ENCODE results near the gene ABCG1. TPM values are rescaled to one million over a fixed set of nuclear protein-coding genes. Genes with fewer than 3 reads are reported as not detected.

The ABCG1 gene
- total RNA-seq, 1 donor from 2014 or later, result 20.9 TPM

DNA sequence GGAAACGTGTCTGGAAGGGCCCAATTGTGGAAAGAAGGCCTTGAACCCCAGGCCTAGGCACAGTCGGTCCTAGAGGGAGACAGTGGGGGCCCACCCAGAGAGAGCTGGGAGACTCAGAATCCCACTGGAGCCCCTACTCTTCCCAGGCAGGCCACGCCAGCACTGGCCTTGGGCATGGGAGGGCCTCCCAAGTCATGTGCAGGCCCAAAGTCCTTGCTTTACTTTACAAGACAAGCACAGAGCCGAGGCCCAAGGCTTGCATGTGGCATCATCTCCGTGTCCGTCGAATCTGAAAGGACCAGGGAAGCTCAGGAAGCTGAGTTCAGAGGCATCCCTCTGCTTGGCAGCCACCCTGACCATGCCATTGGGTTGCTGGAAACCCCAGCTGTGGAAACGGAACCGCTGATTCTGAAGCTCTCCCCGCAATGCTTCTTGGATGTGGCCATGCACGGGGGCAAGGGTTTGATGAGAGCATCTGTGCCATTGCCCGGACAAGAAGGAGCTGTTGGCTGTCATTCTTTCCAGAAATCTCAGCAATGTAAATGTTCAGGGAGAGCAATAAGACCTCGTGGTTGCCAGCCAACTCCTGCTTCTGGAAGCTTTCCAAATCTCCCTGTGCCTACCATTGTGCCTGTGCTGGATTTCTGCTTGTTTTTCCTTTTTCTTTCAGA lies 32.8 kb downstream of the ABCG1 start:
- DNase-seq, result peak; percentile 91

DNA sequence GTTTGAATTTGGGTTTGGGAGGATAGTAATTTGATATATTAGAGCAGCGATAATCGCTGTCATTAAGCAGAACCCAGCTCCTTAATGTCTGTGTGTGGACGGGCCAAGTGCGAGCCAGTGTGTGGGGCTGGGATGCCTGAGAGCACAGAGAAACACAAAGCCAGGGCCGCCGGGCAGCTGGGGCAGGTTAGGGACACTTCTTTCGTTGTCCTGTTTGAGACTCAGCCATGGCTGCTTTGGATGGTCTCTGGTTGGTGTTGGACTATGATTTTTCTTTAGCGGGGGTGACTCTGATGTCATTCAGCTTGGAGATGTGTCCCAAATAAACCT lies 33.4 kb downstream of the ABCG1 start:
- DNase-seq, result no peak

DNA sequence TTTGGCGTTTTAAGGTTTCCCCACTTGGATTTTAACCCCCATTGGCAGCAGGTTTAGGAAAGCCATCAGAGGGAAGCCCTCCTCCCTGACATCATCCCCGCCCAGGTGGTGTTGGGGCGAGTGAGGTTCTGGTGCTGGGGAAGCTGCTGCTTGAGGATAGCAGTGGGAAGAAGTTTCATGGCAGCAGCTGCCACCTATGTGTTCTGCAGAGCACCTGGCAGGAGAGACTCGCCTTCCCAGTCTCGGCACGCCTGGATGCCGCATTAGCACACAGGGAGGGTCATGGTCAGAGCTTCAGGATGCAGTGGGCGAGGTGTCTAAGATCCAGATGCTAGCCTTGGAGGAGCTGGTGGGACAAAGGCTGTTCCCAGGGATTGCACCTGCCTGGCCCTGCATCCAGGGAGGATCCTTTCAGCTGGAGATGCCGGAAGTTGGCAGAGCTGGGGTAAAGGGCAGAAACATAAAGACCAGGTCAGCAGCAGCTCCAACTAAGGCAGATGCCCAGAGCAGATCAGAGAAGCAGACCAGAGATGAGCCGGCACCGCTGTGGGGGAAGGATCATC lies 33.9 kb downstream of the ABCG1 start:
- no peak for DNase-seq

DNA sequence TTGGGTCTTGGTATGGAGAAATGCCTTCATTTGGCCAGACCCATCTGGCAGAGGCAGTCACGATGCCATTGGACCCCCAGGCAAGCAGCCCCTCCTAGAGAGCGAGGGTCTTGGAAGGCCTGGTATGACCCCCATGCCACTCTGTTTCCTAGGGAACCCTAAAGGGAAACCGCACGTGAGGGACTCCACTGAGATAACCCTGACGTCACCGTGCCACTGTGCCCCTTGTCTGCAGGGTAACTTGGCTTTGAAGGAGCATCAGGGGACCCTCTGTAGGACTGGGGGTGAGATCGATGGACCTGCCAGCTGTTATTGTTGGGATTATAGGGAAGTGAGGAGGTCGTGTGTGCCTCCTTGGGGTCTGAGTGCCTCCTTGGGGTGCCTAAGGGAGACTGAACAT lies 34.5 kb downstream of the ABCG1 start:
- DNase-seq, result no peak

DNA sequence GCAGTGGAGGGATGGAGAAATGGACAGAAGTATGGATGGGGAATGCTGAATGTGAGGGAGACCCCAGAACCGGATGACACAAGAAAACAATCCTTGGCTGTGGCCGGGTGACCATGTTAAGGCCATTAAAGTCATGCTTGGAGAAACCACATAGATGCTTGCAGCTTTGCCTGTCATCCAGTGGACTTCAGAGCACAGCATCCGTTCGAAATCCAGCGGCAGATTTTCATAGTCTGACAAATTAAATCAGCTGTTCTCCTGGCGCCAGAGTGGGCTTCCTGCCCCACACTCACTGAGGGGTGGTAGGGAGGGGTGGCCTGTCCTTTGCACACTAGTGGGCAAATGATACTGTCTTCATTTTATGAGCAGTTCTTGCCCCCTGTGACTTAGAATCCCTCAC lies 35.1 kb downstream of the ABCG1 start:
- peak; percentile 55 for DNase-seq

DNA sequence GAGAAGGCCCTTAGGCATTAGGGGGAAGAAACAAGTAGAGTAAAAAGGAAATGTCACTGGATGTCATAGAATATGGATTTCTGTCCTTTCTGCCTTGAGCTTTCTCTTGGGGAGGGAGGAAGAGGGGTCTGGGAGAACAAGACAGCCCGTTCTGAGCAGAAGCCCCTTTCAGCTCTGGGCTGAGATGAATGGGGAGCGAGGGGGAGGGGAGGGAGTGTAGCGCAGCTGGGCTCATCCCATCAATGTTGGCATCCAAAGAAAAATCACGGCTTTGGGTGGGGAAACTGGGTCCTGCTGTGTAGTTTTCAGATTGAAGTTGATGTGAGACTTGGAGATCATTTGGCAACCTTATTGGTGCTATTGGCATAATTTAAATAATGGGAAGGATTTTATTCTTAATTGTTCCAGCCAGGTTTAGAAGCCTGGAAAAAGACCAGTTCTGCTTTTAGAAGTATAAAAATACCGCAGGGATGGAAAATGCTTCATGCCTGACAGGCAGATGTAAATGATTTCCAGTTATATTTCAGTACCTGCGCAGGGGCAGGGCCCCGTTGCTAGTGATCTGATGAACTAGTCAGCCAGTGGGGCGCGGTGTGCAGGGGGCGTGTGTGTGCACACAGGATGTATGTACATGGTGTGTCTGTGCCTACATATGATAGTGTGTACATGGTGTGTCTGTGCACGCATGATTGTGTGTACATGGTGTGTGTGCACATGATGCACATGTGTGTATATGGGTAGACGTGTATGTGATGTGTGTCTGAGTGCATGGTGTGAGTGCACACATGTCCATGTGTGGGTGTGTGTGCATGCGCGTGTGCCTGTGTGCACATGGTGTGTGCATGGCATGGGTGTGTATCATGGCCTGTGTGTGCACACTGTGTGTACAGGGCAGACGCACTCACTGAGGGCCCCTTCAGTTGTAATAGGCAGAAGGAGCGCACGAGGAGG lies 36.0 kb downstream of the ABCG1 start:
- DNase-seq, result peak; percentile 51

DNA sequence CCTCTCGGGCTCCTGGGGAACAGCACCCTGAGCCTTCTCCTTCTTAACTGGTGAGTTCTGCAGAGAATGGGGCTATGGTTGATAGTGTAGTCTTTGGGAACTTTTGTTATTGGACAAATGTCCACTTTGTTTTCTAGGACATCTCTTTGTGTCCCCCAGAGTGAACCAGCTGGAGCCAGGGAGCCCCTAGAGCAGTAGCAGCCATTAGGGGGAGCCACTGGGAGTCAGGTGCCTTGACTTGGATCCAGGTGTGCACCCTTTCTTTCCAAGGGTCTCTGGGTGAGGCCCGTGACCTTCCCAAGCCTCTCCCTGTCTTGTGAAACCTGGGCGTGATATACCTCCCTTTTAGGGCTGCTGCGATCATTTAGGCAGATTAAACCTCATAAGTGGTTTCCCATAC lies 36.9 kb downstream of the ABCG1 start:
- DNase-seq, result no peak

DNA sequence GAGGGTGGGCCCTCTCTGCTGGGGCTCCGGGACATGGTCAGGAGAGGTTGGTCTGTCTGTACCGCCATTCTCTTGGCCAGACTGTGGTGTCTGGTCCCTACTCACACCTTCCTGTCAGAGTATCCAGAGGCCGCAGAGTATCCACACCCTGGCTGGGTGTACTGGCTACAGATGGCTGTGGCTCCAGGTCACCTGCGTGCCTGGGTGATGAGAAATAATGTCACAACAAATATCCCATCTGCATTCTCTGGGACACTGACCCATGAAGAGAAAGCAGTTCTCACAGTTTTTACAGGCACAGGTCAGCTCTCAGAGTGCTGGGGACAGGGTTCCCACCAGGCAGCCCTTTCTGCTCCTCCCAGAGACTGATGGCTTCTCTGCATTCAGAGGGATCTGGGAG lies 37.4 kb downstream of the ABCG1 start:
- no peak for DNase-seq

DNA sequence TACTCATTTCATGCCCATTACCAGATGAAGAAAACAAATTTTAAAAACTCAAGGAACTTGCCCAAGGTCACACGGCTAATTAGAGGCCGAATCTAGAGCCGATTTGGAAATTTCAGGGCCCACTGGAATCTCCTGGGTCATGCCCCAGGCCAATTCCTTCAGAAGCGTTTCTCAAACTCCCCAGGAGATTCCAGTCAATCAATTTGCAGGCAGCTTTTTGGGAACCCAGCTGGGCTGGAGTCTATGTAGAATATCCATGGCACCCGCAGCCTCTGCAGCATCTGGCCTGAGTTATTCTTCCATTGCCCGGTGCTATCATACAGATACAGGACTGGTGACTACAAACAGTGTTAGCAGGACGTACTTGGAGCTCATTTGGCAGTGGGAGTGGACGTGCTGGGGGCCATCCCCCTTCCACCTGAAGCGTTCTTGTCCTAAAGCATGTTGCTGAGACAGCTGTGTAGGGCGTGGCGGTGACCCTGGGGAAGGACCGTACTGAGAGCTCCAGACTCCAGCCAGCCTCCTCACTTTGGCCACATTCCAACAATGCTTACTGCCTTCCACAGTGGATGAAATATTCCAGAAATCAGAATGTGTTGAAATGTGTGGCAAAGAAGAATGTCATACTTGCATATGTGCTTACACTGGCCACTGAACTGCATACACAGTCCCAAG lies 38.3 kb downstream of the ABCG1 start:
- DNase-seq, result peak; percentile 77

DNA sequence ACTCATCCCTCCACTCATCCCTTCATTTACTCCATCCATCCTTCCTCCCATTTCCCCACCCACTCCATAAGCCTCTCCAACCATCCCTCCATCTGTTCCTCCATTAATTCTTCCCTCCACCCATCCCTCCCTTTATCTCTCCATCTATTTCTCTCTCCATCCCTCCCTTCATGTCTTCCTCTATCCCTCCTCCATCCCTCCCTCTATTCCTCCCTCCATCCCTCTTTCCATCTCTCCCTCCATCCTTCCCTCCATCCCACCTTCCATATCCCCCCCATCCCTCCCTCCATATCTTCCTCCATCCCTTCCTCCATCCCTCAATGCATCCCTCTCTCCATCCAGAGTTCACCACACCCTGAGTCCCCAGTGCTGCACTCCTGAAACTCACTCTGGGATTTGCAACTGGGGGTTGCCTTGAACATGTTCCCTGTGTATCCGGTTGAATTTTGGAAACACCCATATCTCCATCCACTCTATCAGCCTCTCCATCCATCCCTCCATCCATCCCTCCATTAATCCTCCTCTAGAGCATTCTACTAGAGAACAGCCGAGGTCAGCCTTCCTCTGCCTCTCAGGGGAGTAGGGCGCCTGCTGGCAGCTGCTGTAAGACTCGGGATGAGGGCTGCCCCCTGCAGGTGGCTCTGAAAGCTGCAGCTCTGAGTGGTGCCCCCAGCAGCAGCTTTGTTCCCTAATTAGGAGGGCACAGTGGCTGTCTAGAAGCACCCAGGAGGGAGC lies 39.4 kb downstream of the ABCG1 start:
- peak; percentile 53 for DNase-seq

DNA sequence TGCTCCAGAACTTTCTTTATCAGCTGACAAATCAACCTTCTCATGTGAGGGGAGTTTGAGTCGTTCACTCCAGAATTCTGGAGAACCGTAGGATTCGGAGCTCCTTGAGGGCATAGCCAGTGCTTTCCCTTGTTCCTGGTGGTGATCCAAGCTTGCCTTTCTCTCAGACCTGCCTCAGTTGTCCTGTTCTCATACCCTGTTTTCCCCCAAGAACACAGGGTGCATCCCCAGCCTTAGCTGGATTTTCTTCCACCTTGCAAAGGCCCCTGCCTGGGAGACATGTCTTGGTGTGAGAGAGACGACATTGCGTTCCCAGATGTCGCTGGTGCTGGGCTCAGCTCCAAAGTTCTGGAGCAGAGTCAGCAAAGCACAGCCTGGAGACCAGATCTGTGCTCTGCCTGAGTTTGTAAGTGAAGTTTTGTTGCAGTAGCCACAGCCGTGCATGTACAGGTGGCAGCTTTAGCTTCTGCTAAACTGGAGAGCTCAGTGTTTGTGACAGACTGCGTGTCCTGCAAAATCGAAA lies 40.0 kb downstream of the ABCG1 start:
- DNase-seq, result peak; percentile 47

DNA sequence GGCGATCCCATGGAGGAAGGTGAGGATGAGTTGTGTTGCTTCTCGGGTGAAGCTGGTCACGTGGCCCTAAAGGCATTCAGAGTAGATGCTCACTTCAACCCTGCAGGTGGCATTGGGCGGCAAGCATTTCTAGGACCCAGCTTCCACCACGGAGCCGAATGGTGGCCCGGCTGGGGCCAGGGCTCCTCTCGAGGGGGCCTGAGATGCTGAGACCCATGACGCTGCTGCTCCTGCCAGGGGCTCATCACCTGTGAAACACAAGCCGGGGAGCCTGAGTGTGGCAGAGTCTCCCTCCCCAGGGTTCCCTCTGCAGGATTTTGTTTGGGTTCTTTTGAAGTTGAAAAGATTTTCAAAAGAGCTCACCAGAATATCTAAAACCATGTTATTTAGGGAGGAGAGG lies 41.2 kb downstream of the ABCG1 start:
- no peak for DNase-seq

DNA sequence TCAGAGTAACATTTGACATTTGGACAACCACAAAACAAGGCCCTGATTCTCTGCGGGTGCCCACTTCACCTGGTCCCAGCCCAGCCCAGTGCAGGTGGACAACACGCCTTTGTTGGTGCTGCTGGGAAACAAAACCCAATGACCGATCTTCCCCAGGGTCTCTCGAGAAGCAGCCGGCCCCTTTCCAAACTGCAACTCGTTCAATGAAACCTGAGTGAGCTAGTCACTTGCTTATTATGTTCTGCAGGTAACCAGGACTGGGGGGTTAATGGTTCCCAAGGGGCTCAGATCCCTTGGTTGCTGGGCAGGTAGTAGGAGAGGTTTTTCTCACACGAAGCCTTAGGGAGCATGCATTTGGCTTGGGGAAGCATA lies 42.9 kb downstream of the ABCG1 start:
- no peak for DNase-seq

DNA sequence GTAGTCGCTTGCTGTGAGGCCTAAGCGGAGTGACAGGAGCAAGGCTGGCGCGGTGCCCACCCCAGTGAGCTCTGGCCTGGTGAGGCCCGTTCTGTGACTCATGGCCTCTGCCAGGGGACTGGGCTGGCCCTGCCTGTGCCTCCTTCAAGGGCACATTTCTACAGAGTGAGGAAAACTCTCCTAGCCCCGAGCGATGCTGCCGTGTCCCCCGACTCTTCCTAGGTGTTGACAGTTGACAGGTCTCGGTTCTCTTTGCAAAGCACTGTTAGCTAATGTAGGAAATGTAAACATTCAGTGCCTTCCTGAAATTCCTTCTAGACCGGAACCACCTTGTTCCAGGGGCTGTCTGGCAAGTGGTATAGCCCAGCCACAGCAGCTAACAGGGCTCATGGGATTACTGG lies 43.9 kb downstream of the ABCG1 start:
- peak; percentile 49 for DNase-seq

DNA sequence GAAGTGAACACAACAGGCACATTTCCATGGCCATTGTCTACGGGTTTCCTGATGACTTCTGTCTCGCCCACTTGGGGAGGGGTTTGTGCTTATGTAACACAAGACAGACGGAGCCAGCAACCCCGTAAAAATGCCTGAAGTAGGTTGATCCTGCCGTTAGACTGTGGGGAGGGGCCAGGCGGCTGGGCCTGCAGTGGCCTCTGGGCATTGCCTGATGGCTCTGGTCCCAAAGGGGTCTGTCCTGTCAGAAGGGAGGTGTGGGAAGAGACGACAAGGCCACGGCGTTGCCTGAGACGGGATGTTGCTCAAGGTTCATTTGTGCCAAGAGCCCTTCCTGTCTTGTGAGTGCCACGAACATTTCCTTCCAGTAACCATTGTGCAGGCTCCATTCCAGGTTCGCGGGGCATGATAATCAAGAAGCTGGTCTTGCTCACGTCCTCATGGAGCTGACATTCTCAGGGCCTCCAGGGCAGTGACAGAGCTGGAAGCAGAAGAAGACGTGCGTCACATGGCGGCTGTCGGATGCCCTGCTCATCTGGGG lies 44.7 kb downstream of the ABCG1 start:
- DNase-seq, result no peak

DNA sequence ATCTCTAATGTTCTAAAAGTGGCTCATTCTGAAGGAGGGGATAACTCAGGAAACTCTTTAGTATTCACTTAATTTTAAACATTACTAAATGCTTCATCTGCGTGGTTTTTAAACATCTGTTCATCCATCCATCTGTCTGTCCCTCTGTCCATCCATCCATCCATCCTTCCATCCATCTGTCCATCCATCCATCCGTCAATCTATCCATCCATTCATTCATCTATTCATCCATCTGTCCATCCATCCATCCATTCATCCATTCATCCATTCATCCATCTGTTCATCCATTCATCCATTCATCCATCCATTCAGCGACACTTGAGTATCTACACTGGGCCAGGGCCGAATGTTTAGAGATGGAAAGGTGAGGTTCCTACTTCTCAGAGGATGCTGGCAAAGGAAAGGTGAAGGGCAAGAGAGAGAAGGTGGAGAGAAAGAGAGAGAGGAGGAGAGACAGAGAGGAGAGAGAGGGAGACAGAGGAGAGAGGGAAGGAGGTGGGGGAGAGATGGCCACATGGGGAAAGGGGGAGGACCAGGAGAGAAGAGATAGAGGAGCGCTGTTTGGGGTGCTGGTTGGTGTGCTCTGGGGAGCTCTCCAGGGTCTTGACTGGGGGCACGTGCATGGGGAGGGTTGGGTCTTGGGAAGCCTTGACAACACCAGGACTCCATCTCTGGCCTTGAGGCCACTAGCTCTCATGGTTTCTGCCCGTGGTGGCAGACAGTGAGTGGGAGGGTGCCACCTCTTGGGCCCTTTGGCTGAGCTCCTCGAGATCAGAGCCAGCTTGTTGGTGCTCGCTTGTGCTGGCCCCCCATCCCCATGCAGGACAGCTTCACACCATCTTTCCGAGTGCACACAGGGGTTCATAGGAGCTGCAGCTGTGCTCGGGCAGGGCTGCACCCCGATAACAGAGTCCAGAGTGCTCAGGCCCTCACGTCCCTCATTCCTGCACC lies 45.6 kb downstream of the ABCG1 start:
- no peak for DNase-seq

DNA sequence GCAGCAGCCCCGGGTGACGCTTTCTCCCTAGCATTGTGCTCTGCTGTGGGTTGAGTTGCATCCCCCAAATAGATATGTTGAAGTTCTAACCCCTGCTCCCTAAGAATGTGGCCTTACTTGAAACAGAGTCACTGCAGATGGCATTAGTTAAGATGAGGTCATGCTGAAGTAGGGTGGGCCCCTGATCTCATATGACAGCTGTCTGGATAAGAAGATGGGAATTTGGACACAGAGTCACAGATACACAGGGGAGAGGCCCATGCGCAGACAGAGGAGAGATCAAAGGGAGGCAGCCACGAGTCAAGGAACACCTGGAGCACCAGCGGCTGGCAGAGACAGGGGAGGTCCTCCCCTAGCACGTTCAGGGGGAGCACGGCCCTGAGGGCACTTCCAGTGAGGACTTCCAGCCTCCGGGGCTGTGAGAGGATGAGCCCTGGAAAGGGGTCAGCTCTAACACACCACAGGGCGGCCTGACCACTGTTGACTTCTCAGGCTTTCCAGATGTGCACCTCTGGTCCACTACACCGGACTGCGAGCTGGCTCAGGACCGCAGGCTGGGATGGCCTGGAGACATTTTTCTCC lies 46.4 kb downstream of the ABCG1 start:
- peak; percentile 48 for DNase-seq

DNA sequence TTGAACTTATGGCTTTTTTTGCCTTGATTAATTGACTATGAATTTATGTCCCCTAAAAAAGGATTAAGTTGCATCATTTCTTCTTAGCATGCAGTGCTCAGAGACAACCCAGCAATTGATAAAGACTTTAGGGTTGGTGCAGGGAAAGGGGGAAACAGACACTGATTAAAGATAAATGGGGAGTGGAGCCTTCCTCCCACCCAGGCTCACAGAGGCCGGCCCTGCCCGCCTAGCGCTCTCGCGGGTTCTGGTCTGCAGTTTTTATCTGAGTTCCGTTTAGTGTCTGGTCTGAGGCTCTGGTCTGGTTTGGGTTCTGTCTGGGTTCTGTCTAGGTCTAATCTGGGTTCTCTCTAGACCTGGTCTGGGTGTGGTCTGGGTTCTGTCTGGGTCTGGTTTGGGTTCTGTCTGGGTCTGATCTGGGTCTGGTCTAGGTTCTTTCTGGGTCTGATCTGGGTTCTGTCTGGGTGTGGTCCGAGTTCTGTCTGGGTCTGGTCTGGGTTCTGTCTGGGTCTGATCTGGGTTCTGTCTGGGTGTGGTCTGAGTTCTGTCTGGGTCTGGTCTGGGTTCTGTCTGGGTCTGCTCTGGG lies 48.1 kb downstream of the ABCG1 start:
- DNase-seq, result no peak

DNA sequence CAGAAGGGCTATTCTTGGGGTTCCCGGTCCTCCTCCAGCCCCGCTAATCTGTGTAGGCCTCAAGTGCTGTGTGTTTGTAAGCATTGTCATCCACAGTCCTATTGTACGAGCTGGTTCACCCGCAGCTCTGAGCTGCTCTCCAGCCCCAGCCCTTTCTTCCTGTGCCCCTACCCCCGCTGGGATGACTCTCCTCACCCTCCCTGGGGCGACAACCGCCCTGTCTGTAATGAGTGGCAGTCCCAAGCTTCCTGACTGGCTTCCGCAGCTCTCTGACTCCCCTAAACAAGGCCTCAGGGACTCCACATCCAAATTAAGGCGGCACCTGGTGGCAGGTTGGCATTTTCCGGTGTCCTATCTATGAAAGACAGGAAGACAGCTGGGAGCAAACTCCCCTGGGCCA lies 50.4 kb downstream of the ABCG1 start:
- no peak for DNase-seq

DNA sequence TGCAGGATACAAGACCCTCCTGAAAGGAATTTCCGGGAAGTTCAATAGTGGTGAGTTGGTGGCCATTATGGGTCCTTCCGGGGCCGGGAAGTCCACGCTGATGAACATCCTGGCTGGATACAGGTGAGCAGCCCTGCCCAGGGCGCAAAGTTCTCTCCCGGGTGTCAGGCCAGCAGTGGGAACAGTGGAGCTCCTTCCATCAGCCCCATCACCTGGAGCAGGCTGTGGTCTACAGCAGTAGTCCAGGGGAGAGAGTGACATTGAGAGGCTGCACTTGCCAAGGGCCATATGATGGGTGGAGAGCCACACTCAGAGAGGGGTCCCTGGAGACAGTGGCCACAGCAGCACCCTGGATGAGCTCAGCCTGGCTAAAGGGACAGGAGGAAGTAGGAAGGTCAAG lies 52.1 kb downstream of the ABCG1 start:
- no peak for DNase-seq

Measured in tongue (tissue), 2 donors.